Hindlimb muscle (tissue), 1 donor: ENCODE results near the gene MKX. TPM values are rescaled to one million over a fixed set of nuclear protein-coding genes. Genes with fewer than 3 reads are reported as not detected.
A peak's percentile ranks its signal among the peaks of the same experiment; 100 is the strongest.
"Not testable (repeated sequence)": the region's sequence is repeated elsewhere in the genome, so short reads cannot be mapped to it uniquely, and the experiment has no call there.

ENCODE experiments used
- DNase-seq: peaks from one replicate; pipeline ENCODE4 v3.0.0-alpha.2; 2013
- polyA plus RNA-seq: library from polyadenylated mRNA; unstranded; fragments of 120-200 nt; gene quantifications from one replicate; pipeline ENCODE4 v1.2.1, GENCODE V29; 2013; ENCODE audit not compliant: insufficient read length

The MKX gene
- polyA plus RNA-seq, 1 donor: 0.93 TPM

GRCh38 chr10:27688276-27688675 is 57.3 kb downstream of the MKX start:
- no peak for DNase-seq

- DNase-seq: no peak
Observed at GRCh38 chr10:27687743-27688142, 57.9 kb downstream of the MKX start.

- no peak for DNase-seq
Observed at GRCh38 chr10:27687326-27687725, 58.3 kb downstream of the MKX start.

- DNase-seq: no peak
Observed at GRCh38 chr10:27685681-27686080, 59.9 kb downstream of the MKX start.

GRCh38 chr10:27683226-27683625 is 62.4 kb downstream of the MKX start:
- DNase-seq: no peak

- not testable (repeated sequence) for DNase-seq
Observed at GRCh38 chr10:27681795-27682194, 63.8 kb downstream of the MKX start.

- no peak for DNase-seq
Observed at GRCh38 chr10:27680691-27681605, 64.7 kb downstream of the MKX start.

GRCh38 chr10:27680006-27680557 is 65.5 kb downstream of the MKX start:
- peak; percentile 59 for DNase-seq

GRCh38 chr10:27679369-27679912 is 66.2 kb downstream of the MKX start:
- no peak for DNase-seq

- no peak for DNase-seq
Observed at GRCh38 chr10:27678166-27678565, 67.5 kb downstream of the MKX start.

GRCh38 chr10:27673065-27673464 is 72.6 kb downstream of the MKX start:
- no peak for DNase-seq

GRCh38 chr10:27671821-27672220 is 73.8 kb downstream of the MKX start:
- DNase-seq: no peak

GRCh38 chr10:27664461-27664860 is 81.2 kb downstream of the MKX start:
- DNase-seq: no peak

GRCh38 chr10:27663621-27664020 is 82.0 kb downstream of the MKX start:
- no peak for DNase-seq

- no peak for DNase-seq
Observed at GRCh38 chr10:27661514-27662286, 83.9 kb downstream of the MKX start.

- DNase-seq: no peak
Observed at GRCh38 chr10:27660711-27661110, 84.9 kb downstream of the MKX start.

GRCh38 chr10:27660268-27660667 is 85.4 kb downstream of the MKX start:
- no peak for DNase-seq

- no peak for DNase-seq
Observed at GRCh38 chr10:27659786-27660185, 85.8 kb downstream of the MKX start.

- DNase-seq: no peak
Observed at GRCh38 chr10:27658788-27659187, 86.8 kb downstream of the MKX start.

GRCh38 chr10:27655296-27655695 is 90.3 kb downstream of the MKX start:
- DNase-seq: no peak

GRCh38 chr10:27654284-27654683 is 91.3 kb downstream of the MKX start:
- DNase-seq: no peak

- DNase-seq: no peak
Observed at GRCh38 chr10:27646604-27647175, 98.9 kb downstream of the MKX start.

GRCh38 chr10:27646194-27646593 is 99.4 kb downstream of the MKX start:
- DNase-seq: no peak
